Activated naive CD8-positive, alpha-beta T cell treated with anti-CD3 and anti-CD28 coated beads, Interleukin-2, amount 10 ng/mL, durations not matched to agents 7 days and 5 days (primary cell): ENCODE data around the gene PCDH7. TPM values are rescaled to one million over a fixed set of nuclear protein-coding genes. Genes with fewer than 3 reads are reported as not detected.

Experiments
- ATAC-seq: fragments of 150-1000 bp; cut with Tn5 transposase; one replicate; pipeline ENCODE4 v1.10.0; 2021; ENCODE audit warnings: low read depth, moderate library complexity
- POLR2A ChIA-PET: fragments of 350-600 bp; sonication (Branson Sonifier 250); formaldehyde crosslinking; loops from one replicate; lab custom pipeline; 2021; ENCODE audit warnings: antibody characterized with exemption; lab: Charles Lee
- DNase-seq: peaks from one replicate; pipeline ENCODE4 v3.0.0; 2021
- H3K27ac Mint-ChIP-seq: one replicate; pipeline ENCODE4 v1.8.0; 2022; ENCODE audit warnings: mild to moderate bottlenecking, mixed read lengths
- H3K27me3 Mint-ChIP-seq: one replicate; pipeline ENCODE4 v1.8.0; 2022; ENCODE audit warnings: mild to moderate bottlenecking, moderate library complexity, mixed read lengths
- H3K36me3 Mint-ChIP-seq: one replicate; pipeline ENCODE4 v1.8.0; 2021; ENCODE audit warnings: mild to moderate bottlenecking, mixed read lengths
- H3K4me1 Mint-ChIP-seq: one replicate; pipeline ENCODE4 v1.8.0; 2021; ENCODE audit warnings: mixed read lengths
- H3K4me3 Mint-ChIP-seq: one replicate; pipeline ENCODE4 v1.8.0; 2022; ENCODE audit warnings: mild to moderate bottlenecking, moderate library complexity, mixed read lengths
- H3K9me3 Mint-ChIP-seq: one replicate; pipeline ENCODE4 v1.8.0; 2021; ENCODE audit warnings: mixed read lengths
- total RNA-seq, 2 experiments: library from RNA; stranded (reverse); gene quantifications; one replicate each; pipeline ENCODE4 v1.2.3, GENCODE V29; 2021

The PCDH7 gene
- total RNA-seq, 2 experiments from 2014 or later, result not detected

DNA sequence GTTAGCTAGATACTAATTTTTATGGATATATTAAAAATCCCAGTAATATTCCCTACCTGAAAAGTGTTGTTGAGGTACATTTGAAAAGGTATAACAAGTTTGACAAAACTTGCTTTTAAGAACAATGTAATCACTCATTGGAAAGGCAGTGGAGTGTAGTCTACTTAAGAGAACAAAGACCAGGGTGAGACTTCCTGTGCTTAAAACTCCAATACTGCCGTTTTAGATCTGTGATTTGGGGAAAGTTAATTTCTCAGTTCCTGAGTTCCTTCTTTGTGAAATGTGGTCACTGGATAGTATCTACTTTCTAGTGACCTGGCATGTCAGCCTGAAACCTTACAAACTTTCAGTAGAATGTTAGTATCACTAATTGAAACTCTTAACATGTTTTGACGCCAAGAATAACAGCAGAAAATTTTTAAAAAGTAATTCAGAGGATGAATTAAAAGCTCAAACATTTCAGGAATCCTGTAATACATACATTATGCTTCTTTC is 56.8 kb downstream of the PCDH7 start:
- no peak for DNase-seq
- H3K9me3 Mint-ChIP-seq, result no peaks in the 10 kb centered on the region
- no peak for ATAC-seq
- H3K4me1 Mint-ChIP-seq, result no peaks in the 10 kb centered on the region
- no peaks in the 10 kb centered on the region for H3K27me3 Mint-ChIP-seq
- H3K27ac Mint-ChIP-seq, result no peak overlapping the region
- no peaks in the 10 kb centered on the region for H3K36me3 Mint-ChIP-seq
- POLR2A ChIA-PET, result no interaction called here
- no peak overlapping the region for H3K4me3 Mint-ChIP-seq
